ENCODE measurements around the gene OSBP2. TPM values are rescaled to one million over a fixed set of nuclear protein-coding genes. Genes with fewer than 3 reads are reported as not detected.
A peak's percentile ranks its signal among the peaks of the same experiment; 100 is the strongest.

The OSBP2 gene
- total RNA-seq, 1 experiment from 2014 or later: 0.37 TPM

DNA sequence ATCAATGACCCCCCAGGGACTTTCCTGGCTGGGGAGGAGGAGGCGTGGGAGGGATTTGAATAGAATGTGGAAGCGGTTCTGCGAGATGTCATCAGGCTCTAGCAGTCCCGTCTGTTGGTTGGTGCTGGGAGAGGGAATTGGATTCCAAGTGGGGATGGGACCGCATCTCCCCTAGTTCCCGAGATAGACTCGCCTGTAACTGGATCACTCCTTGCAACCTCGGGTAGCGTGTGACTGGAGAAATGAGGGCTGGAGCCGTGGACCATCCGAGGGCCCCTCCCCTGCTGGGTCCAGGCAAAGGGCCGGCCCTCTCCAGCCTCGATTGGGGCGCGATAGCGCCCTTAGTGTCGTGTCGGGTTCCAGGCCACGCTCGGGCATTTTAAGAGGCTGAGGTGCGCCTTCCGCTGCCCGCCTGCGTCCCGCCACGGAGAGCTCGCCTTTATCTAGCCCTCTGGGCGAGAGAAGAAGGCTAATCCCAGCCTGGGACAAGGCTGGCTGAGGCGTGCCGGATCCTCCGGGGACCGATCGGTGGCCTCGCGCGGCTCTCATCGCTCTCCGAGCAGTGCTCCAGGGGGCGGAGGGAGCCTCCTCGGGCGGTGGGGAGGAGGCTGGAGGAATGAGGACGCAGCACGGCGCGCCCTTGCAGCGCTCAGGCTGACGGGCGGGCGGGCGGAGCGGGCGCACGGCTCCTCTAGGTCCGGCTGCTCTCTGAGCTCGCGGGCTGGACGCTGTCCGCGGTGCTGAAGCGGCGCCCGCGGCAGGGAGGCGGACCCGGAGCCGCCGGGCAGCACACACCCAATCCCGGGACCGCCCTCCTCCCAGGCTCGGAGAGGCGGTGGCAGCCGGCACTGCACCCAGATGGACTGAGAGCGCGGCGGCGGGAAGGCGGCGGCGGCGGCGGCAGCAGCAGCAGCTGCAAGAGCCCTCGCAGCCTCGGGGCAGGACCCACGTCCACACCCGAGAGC is 107.8 kb downstream of the OSBP2 start:
- H3K4me3 ChIP-seq: no peak overlapping the region
- H3K36me3 ChIP-seq: no peaks in the 10 kb centered on the region
- H3K9me3 ChIP-seq (replicated peaks): no peaks in the 10 kb centered on the region
- H3K27me3 ChIP-seq (replicated peaks): peaks cover 14% of the 10 kb centered on the region; the same call in 1 of the 2 replicates
- H3K4me1 ChIP-seq (replicated peaks): peaks cover 33% of the 10 kb centered on the region
- DNase-seq (ENCODE audit: low read depth in 1 of 2, low spot score in 2 of 2): peak; percentile 88 to 91
- H3K27ac ChIP-seq: no peak overlapping the region

DNA sequence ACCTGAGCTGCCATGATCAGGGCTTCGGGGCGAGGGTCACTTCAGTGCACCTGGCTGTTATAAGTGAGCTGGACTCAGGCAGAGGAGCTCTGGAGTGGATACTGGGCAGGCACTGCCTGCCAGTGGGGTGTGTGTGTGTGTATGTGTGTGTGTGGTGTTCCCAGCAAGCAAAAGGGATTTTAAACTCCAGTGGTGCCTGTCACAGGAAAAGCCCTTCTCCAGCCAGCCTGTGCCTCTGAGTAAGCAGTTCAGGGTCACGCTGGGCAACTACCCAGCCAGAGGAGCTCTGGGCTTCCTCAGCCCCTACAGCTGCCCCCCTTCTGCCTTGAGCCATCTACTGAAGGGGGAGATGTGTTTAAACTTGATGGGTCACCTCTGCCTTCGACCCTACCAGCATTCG is 109.0 kb downstream of the OSBP2 start:
- H3K4me1 ChIP-seq (replicated peaks): peaks cover 33% of the 10 kb centered on the region
- no peak overlapping the region for H3K27ac ChIP-seq
- no peaks in the 10 kb centered on the region for H3K9me3 ChIP-seq (replicated peaks)
- no peak for DNase-seq (ENCODE audit: low read depth in 1 of 2, low spot score in 2 of 2)
- H3K4me3 ChIP-seq: no peak overlapping the region
- H3K36me3 ChIP-seq: no peaks in the 10 kb centered on the region
- H3K27me3 ChIP-seq (replicated peaks): peaks cover 12% of the 10 kb centered on the region; the same call in 1 of the 2 replicates

DNA sequence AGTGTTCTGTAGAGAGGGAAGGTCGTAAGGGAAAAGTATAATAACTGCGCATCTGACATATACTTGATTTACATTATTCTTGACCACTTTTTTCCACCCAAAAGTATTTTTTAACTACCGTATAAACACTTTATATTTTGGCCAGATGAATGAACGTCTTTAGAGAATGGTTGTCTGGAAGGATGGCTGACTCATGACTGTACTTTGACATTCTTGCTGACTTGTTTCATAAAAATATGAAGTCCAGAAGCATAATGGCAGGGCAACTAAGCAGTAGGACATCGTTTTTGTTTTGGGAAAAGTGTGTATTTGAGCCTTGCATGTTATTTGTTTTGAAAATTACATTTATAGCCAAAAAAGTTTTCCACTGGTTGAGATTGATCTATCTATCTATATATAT is 110.0 kb downstream of the OSBP2 start:
- Histone ChIP-seq H3K9me3 (replicated peaks) (no peaks in the 10 kb centered on the region), H3K27ac (no peak overlapping the region), H3K27me3 (replicated peaks) (peaks cover 12% of the 10 kb centered on the region; the same call in 1 of the 2 replicates), H3K4me3 (no peak overlapping the region), H3K4me1 (replicated peaks) (peaks cover 33% of the 10 kb centered on the region), H3K36me3 (no peaks in the 10 kb centered on the region)
- DNase-seq (ENCODE audit: low read depth in 1 of 2, low spot score in 2 of 2): no peak

DNA sequence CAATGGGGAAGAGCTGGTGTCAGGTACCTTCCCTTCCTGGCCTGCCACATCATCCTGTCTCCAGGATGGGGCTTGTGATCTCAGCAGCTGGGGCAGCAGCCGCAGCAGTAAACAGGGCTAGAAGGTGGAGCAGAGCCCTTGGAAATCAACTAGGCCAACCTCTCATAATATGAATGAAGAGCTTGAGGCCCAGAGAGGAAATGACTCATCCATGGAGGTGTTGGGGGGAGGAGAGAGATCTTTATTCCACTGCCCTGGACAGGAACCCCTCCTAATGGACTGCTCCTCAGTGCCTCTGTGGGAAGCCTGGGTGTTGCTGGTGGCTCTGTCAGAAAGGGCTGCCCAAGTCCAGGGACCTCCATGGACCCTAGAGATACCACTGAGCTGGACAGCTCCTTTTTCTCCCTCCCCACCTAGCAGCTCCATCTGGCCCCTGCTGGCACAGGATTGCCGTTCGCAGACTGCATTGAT is 111.8 kb downstream of the OSBP2 start:
- no peaks in the 10 kb centered on the region for H3K9me3 ChIP-seq (replicated peaks)
- H3K4me3 ChIP-seq: no peak overlapping the region
- H3K27me3 ChIP-seq (replicated peaks): peaks cover 4% of the 10 kb centered on the region; the same call in 1 of the 2 replicates
- H3K27ac ChIP-seq: no peak overlapping the region
- H3K4me1 ChIP-seq (replicated peaks): peaks cover 33% of the 10 kb centered on the region
- no peaks in the 10 kb centered on the region for H3K36me3 ChIP-seq
- peak; percentile 52 to 56 for DNase-seq (ENCODE audit: low read depth in 1 of 2, low spot score in 2 of 2)

DNA sequence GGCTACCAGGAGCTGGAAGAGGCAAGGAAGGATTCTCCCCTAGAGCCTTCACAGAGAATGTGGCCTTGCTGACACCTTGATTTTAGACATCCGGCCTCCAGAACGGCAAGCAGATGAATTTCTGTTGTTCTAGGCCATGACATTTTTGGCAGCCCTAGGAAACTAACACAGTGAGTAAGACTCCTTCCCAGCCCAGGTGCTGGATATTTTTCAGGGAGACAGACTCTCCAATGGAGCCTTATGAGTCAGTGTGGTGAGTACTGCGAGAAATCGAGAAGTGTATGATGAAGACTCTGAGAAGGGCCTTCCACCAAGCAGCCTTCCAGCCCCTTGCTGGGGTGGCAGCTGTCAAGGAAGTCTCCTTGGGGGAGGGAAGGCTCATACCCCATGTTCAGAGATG is 114.4 kb downstream of the OSBP2 start:
- Histone ChIP-seq H3K4me3 (no peak overlapping the region), H3K27me3 (replicated peaks) (no peaks in the 10 kb centered on the region), H3K27ac (no peak overlapping the region), H3K36me3 (no peaks in the 10 kb centered on the region), H3K9me3 (replicated peaks) (no peaks in the 10 kb centered on the region), H3K4me1 (replicated peaks) (peaks cover 15% of the 10 kb centered on the region)
- DNase-seq (ENCODE audit: low read depth in 1 of 2, low spot score in 2 of 2): no peak

DNA sequence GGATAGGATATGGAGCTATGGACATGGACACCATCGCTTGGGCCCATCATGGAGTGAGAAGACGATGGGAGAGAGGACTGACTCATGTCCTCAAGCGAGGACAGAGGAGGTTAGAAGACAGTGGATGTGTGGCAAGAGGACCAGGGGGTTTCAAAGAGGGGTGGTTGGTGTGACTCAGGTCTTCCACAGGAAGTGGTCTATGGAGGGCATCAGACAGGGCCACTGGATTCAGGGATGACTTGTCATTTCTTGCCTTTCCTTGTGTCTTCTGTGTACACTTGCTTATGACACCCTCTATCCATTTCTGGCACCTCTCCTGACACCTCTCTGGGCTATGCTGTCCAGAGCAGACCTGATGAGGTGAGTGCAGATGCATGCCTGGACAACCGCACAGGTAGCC is 115.4 kb downstream of the OSBP2 start:
- H3K4me3 ChIP-seq: no peak overlapping the region
- no peaks in the 10 kb centered on the region for H3K9me3 ChIP-seq (replicated peaks)
- no peak overlapping the region for H3K27ac ChIP-seq
- H3K4me1 ChIP-seq (replicated peaks): peaks cover 12% of the 10 kb centered on the region
- H3K36me3 ChIP-seq: no peaks in the 10 kb centered on the region
- H3K27me3 ChIP-seq (replicated peaks): no peaks in the 10 kb centered on the region
- no peak for DNase-seq (ENCODE audit: low read depth in 1 of 2, low spot score in 2 of 2)

DNA sequence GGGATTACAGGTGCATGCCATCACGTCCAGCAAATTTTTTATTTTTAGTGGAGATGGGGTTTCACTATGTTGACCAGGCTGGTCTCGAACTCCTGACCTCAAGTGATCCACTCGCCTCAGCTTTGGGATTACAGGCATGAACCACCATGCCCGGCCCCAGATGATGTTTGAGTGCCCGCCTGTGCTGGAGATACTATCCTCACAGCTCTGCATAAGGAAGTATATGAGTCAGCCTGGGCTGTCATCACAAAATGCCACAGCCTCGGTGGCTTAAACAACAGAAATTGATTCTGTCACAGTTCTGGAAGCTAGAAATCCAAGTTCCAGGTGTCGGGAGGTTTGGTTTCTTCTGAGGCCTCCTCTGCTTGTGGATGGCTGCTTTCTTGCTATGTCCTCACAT is 119.3 kb downstream of the OSBP2 start:
- no peaks in the 10 kb centered on the region for H3K36me3 ChIP-seq
- DNase-seq (ENCODE audit: low read depth in 1 of 2, low spot score in 2 of 2): no peak
- H3K27ac ChIP-seq: no peak overlapping the region
- H3K4me1 ChIP-seq (replicated peaks): no peaks in the 10 kb centered on the region
- H3K9me3 ChIP-seq (replicated peaks): no peaks in the 10 kb centered on the region
- no peak overlapping the region for H3K4me3 ChIP-seq
- no peaks in the 10 kb centered on the region for H3K27me3 ChIP-seq (replicated peaks)

DNA sequence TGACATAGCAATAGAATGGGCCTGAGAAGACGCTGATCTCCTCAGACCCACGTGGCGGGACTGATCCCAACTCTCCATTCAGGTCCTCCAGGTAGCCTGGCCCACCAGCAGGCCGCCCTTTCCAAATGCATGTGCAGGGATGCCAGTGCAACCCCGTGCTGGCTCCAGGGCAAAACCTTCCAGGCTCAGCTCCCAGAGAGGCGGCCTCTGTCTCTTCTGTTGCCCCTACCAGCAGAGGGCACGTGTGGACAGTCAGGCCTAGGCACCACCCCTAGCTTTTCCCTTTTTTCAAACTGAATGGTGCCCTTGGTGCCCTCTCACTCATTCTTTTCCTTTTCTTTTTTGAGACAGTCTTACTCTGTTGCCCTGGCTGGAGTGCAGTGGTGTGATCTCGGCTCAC is 121.7 kb downstream of the OSBP2 start:
- Histone ChIP-seq H3K9me3 (replicated peaks) (no peaks in the 10 kb centered on the region), H3K27me3 (replicated peaks) (peaks cover 11% of the 10 kb centered on the region), H3K27ac (no peak overlapping the region), H3K36me3 (no peaks in the 10 kb centered on the region), H3K4me1 (replicated peaks) (no peaks in the 10 kb centered on the region), H3K4me3 (no peak overlapping the region)
- no peak for DNase-seq (ENCODE audit: low read depth in 1 of 2, low spot score in 2 of 2)

DNA sequence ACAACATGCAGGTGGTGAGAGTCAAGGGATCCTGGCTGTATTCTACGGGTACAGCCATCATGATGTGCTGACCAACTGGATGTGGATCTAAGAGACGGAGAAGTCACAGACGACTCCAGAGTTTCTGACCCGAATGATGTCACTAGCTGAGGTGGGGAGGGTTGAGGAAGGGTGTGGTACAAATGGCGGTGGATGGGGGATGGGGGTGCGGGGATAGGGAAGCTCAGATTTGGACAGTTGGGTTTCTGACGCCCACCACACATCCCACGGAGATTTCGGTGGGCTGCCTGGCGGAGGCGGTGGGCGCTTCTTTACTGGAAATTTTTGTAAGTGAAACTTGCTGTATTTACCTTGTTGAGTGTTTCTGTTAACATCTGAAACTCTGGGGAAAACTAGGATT is 126.7 kb downstream of the OSBP2 start:
- no peak overlapping the region for H3K27ac ChIP-seq

DNA sequence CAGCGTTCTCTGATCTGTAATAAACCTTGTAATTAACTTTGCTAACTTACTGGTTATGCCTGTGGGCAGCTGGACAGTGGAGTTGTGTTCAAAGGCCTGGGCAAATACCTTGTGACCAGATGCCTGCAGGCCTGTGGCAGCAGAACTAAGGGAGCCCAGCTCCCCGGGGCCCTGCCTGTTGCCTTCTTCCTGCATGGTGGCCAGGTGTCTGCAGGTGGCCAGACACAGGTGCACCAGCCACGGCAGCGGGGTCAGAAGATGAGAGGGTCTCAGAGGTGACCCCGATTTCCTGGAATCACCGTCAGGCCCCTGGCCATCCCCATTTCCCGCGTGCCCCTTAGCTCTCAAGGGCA is 127.2 kb downstream of the OSBP2 start:
- peaks cover 8% of the 10 kb centered on the region for H3K4me1 ChIP-seq (replicated peaks)
- no peak for DNase-seq (ENCODE audit: low read depth in 1 of 2, low spot score in 2 of 2)
- H3K4me3 ChIP-seq: no peak overlapping the region
- H3K27me3 ChIP-seq (replicated peaks): peaks cover 39% of the 10 kb centered on the region
- no peaks in the 10 kb centered on the region for H3K9me3 ChIP-seq (replicated peaks)
- H3K27ac ChIP-seq: no peak overlapping the region
- H3K36me3 ChIP-seq: no peaks in the 10 kb centered on the region

More for the DNA sequence above, 126.7 kb downstream of the OSBP2 start:
- Histone ChIP-seq H3K36me3 (no peaks in the 10 kb centered on the region), H3K4me1 (replicated peaks) (peaks cover 8% of the 10 kb centered on the region), H3K9me3 (replicated peaks) (no peaks in the 10 kb centered on the region), H3K4me3 (no peak overlapping the region), H3K27me3 (replicated peaks) (peaks cover 39% of the 10 kb centered on the region)
- no peak for DNase-seq (ENCODE audit: low read depth in 1 of 2, low spot score in 2 of 2)

DNA sequence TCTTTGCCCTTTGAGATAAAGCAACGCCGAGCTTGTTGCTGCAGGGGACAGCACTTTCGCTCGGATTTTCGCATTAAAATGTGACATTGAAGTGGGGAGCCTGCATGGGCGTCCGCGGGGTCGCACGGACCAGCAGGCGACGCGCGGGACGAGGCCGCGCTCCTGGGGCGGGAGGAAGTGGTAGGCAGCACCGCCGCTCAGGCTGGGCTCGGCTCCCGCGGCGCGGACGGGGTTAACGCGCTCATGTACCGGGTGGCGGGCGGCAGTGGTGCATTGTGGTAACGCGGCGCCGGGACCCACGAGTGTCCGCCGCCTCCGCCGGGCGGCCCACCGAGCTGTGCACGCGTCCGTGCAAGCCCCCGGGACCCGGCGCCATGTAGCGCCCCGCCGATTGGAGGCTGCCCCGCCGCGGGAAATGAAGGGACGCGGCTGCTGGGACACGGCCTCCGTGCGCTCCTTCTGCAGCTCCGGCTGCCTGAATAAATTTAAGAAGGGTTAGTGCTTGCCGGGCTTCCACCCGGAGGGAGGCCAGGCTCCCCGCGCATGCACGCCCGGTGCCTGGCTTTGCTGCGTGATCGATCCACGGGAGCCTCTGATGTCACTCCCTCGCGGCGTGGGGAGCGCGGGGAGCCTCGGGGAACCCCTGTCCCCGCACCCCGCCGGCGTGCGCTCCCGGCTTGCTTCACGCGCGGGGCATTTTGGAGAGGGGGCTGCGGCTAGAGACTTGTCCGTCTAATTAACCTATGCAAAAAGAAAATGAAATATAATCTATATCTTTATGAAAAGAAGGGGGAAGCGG is 127.7 kb downstream of the OSBP2 start:
- Histone ChIP-seq H3K27ac (no peak overlapping the region), H3K4me3 (peak overlapping the region; percentile 25), H3K27me3 (replicated peaks) (peaks cover 39% of the 10 kb centered on the region), H3K4me1 (replicated peaks) (peaks cover 8% of the 10 kb centered on the region), H3K36me3 (no peaks in the 10 kb centered on the region), H3K9me3 (replicated peaks) (no peaks in the 10 kb centered on the region)
- DNase-seq (ENCODE audit: low read depth in 1 of 2, low spot score in 2 of 2): no peak

DNA sequence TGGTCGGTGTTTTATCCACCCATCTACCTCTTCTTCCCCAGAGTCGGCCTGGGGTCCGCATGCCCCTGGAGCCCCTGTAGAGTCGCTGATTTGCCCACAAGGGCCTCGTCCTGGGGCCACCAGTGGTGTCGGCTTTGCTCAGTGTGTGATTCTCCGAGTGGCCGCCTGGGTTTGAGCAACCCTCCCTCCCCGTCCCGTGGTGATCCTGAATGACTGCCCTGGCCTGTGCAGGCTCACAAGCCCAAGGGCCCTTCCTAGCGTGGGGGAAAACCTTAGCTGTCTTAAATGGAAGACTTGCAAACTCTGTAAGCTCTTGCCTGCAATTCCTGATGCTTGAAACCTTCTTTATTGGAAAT is 128.3 kb downstream of the OSBP2 start:
- Histone ChIP-seq H3K4me3 (no peak overlapping the region), H3K27ac (no peak overlapping the region)
- DNase-seq (ENCODE audit: low read depth in 1 of 2, low spot score in 2 of 2): peak in 1 of 2 experiments; percentile 36

DNA sequence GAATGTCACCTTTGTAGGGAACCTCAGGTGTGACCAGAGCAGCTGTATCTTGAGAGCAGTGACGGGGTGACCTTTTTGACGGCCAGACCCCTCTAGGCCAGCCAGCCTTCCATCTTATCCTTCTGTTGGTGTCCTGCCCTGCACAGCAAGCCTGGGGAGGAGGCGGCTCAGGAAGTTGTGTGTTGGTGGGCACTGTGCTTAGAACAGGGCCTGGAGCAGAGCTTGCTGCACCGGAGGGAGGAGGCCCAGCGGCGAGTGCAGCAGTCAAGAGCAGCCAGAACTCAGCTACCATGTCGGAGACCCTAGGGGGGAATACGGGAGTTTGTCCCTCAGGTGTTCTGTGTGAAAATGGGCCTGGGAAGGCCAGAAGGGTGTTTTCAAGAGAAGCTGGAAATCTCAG is 129.4 kb downstream of the OSBP2 start:
- peaks cover 8% of the 10 kb centered on the region for H3K4me1 ChIP-seq (replicated peaks)
- H3K27ac ChIP-seq: no peak overlapping the region
- peaks cover 39% of the 10 kb centered on the region for H3K27me3 ChIP-seq (replicated peaks)
- no peak for DNase-seq (ENCODE audit: low read depth in 1 of 2, low spot score in 2 of 2)
- H3K36me3 ChIP-seq: no peaks in the 10 kb centered on the region
- no peaks in the 10 kb centered on the region for H3K9me3 ChIP-seq (replicated peaks)
- H3K4me3 ChIP-seq: no peak overlapping the region

More for the DNA sequence above, 128.3 kb downstream of the OSBP2 start:
- Histone ChIP-seq H3K4me1 (replicated peaks) (peaks cover 8% of the 10 kb centered on the region), H3K36me3 (no peaks in the 10 kb centered on the region), H3K27me3 (replicated peaks) (peaks cover 39% of the 10 kb centered on the region), H3K9me3 (replicated peaks) (no peaks in the 10 kb centered on the region)

DNA sequence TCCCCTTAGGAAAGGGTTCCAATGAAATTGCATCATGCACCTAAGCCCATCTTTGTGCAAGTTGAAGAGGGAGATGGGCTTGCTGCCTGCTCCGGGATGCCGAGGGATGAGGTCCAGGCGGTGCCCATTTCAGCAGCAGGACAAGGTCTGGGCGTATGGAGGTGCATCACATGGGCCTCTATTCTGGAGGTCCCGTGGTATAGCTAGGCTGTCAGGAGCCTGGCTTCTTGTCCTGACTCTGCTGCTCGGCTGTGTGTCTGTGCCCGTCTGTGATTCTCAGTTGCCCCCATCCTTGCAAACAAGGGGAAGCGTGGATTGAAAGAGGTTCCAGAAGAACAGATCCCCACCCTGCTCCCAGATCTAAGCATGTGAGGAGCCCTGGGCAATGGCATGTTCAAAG is 130.0 kb downstream of the OSBP2 start:
- DNase-seq (ENCODE audit: low read depth in 1 of 2, low spot score in 2 of 2): no peak
- Histone ChIP-seq H3K27ac (no peak overlapping the region), H3K4me3 (no peak overlapping the region), H3K9me3 (replicated peaks) (no peaks in the 10 kb centered on the region), H3K27me3 (replicated peaks) (peaks cover 39% of the 10 kb centered on the region), H3K36me3 (no peaks in the 10 kb centered on the region), H3K4me1 (replicated peaks) (peaks cover 13% of the 10 kb centered on the region)
